ENCODE measurements around the gene DHX35.

- TF ChIP-seq EZH2 (IDR thresholded peaks at IDR 0.05) (no peak), POLR2AphosphoS5 (IDR thresholded peaks at IDR 0.05; ENCODE audit: borderline replicate concordance, low read depth, low read length) (no peak), FOXP2 (optimal IDR thresholded peaks at IDR 0.05; ENCODE audit: control extremely low read depth, extremely low read length, insufficient read depth) (no peak)
These were observed 95.8 kb downstream of the DHX35 start for GRCh38 chr20:39057911-39058310.

Data from SK-N-MC (cell line).